ENCODE data around the gene GSTM5.

DNA sequence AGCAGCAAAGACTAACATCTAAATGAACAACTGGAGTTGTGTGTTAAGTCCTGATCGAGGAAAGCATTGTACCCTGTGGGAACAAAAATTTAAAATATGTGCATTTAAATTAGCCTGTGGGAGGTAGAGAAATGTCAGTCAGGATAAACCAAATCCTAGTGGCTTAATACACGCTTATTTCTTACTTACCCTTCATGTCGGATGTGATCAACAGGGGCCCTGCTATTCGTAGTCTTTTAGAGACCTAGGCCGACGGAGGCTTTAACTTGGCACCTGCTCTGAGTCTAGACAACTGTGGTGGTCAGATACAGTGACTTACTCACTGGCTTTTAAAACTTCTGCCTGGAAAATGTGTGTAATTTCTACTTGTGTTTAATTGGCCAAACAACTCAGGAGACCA lies 18.6 kb downstream of the GSTM5 start:
- TF ChIP-seq, protein P1, sequence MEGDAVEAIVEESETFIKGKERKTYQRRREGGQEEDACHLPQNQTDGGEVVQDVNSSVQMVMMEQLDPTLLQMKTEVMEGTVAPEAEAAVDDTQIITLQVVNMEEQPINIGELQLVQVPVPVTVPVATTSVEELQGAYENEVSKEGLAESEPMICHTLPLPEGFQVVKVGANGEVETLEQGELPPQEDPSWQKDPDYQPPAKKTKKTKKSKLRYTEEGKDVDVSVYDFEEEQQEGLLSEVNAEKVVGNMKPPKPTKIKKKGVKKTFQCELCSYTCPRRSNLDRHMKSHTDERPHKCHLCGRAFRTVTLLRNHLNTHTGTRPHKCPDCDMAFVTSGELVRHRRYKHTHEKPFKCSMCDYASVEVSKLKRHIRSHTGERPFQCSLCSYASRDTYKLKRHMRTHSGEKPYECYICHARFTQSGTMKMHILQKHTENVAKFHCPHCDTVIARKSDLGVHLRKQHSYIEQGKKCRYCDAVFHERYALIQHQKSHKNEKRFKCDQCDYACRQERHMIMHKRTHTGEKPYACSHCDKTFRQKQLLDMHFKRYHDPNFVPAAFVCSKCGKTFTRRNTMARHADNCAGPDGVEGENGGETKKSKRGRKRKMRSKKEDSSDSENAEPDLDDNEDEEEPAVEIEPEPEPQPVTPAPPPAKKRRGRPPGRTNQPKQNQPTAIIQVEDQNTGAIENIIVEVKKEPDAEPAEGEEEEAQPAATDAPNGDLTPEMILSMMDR (IDR thresholded peaks at IDR 0.05; ENCODE audit: low read depth, low read length) = no peak
- no peak for TF ChIP-seq POLR2A (IDR thresholded peaks at IDR 0.05; ENCODE audit: extremely low read depth, insufficient read length)
- TF ChIP-seq, protein P2, sequence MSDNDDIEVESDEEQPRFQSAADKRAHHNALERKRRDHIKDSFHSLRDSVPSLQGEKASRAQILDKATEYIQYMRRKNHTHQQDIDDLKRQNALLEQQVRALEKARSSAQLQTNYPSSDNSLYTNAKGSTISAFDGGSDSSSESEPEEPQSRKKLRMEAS (IDR thresholded peaks at IDR 0.05; ENCODE audit: low read depth, low read length) = no peak
- TF ChIP-seq MYC (IDR thresholded peaks at IDR 0.05; ENCODE audit: low read depth, low read length) = no peak
